Measurements from ENCODE around the gene DTYMK. TPM values are rescaled to one million over a fixed set of nuclear protein-coding genes. Genes with fewer than 3 reads are reported as not detected.

The DTYMK gene
- total RNA-seq, 1 donor from 2014 or later: 51.4 TPM

GRCh38 chr2:241706537-241706936, 19.9 kb upstream of the DTYMK start:
- TF ChIP-seq, protein P1, sequence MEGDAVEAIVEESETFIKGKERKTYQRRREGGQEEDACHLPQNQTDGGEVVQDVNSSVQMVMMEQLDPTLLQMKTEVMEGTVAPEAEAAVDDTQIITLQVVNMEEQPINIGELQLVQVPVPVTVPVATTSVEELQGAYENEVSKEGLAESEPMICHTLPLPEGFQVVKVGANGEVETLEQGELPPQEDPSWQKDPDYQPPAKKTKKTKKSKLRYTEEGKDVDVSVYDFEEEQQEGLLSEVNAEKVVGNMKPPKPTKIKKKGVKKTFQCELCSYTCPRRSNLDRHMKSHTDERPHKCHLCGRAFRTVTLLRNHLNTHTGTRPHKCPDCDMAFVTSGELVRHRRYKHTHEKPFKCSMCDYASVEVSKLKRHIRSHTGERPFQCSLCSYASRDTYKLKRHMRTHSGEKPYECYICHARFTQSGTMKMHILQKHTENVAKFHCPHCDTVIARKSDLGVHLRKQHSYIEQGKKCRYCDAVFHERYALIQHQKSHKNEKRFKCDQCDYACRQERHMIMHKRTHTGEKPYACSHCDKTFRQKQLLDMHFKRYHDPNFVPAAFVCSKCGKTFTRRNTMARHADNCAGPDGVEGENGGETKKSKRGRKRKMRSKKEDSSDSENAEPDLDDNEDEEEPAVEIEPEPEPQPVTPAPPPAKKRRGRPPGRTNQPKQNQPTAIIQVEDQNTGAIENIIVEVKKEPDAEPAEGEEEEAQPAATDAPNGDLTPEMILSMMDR (IDR thresholded peaks at IDR 0.05; ENCODE audit: unreplicated experiment): no peak
- Mint-ChIP-seq H3K4me1 (ENCODE audit: low read depth) (peaks cover 6% of the 10 kb centered on the region), H3K27ac (no peak overlapping the region), H3K36me3 (ENCODE audit: insufficient read depth) (peaks cover 38% of the 10 kb centered on the region), H3K9me3 (ENCODE audit: low read depth) (peaks cover 6% of the 10 kb centered on the region), H3K4me3 (ENCODE audit: low read depth) (no peak overlapping the region), H3K27me3 (no peaks in the 10 kb centered on the region)
- no peak for DNase-seq (ENCODE audit: low spot score, unreplicated experiment)

DNA sequence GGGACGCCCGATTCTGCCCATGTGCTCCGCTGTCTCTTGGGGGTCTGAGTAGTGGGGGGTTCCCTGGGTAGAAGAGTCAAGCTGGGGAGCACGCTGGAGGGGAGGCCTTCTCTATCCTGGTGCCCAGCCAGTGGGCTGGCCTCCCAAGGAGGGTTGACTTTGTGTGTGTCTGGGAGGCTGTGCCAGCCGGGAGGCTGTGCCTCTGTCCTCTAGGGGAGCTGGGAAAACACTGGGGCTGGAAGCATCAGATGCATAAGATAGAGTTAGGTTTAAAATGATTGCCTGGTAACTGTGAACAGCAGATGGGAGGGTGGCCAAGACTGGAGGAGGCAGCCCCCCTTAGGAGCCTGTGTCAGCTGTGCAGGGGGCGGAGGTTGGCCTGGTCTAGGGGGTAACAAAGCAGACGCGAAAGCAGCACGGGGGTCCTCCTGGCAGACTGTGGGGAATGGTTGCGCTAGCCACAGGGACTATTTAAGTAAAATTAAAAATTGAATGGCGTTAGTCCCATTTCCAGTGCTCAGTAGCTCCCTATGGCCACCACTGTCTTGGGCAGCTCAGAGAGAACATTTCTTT, 16.5 kb upstream of the DTYMK start:
- TF ChIP-seq, protein P1 (IDR thresholded peaks at IDR 0.05; ENCODE audit: unreplicated experiment): no peak
- H3K9me3 Mint-ChIP-seq (ENCODE audit: low read depth): peaks cover 6% of the 10 kb centered on the region
- H3K4me1 Mint-ChIP-seq (ENCODE audit: low read depth): peaks cover 8% of the 10 kb centered on the region
- H3K36me3 Mint-ChIP-seq (ENCODE audit: insufficient read depth): peaks cover 25% of the 10 kb centered on the region
- H3K4me3 Mint-ChIP-seq (ENCODE audit: low read depth): peak overlapping the region; percentile 81
- DNase-seq (ENCODE audit: low spot score, unreplicated experiment): no peak
- H3K27ac Mint-ChIP-seq: peak overlapping the region; percentile 92
- H3K27me3 Mint-ChIP-seq: no peaks in the 10 kb centered on the region

- Mint-ChIP-seq H3K4me3 (ENCODE audit: low read depth) (peak overlapping the region; percentile 81), H3K36me3 (ENCODE audit: insufficient read depth) (peaks cover 23% of the 10 kb centered on the region), H3K27me3 (no peaks in the 10 kb centered on the region), H3K27ac (peak overlapping the region; percentile 92), H3K4me1 (ENCODE audit: low read depth) (peaks cover 8% of the 10 kb centered on the region), H3K9me3 (ENCODE audit: low read depth) (peaks cover 6% of the 10 kb centered on the region)
- peak; percentile 85 for DNase-seq (ENCODE audit: low spot score, unreplicated experiment)
- TF ChIP-seq, protein P1 (IDR thresholded peaks at IDR 0.05; ENCODE audit: unreplicated experiment): peak; percentile 74
These were observed 15.8 kb upstream of the DTYMK start for GRCh38 chr2:241702155-241703031.

DNA sequence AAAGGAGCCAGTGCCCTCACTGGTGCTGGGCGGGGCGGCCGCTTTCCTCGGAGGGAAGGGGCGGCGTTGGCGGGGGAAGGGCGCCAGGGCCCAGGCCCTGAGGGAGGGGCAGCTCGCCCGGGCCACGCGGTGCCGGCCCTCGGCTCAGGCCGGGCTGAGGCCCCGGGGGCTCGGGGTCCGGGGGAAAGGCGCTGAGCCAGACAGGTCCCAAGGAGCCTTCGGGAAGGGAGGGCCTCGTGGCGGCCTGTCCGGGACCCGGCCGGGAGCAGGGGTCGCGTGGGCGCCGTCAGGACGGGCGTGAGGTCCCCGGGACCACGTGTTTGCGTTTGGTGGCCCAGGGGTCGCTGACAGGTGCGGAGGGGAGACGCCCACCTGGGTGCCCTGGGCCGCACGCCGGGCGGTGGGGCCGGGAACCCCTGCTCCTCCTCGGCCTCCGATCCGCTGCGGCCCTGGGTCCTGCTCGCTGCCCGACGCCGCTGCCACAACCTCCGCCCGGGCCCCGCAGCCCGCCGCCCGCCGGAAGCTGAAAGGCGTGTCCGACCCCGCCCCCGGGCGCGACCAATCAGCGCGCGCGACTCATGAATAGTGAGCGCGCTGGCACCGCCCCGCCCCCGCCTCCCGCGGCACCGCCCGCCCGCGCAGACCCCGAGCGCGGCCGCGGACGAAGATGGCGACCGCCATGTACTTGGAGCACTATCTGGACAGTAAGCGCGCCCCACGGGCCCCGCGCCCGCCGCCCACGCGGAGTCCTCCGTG, 15.0 kb upstream of the DTYMK start, which contains the start of gene ING5:
Gene ING5, plus strand, starts transcription at position 641 of the 756 bp plus-strand sequence. Its CDS starts 27 bp downstream, at position 668.
- Mint-ChIP-seq H3K9me3 (ENCODE audit: low read depth) (peaks cover 6% of the 10 kb centered on the region), H3K4me1 (ENCODE audit: low read depth) (peaks cover 8% of the 10 kb centered on the region), H3K27ac (peak within 1 kb of the TSS; percentile 97), H3K27me3 (no peaks in the 10 kb centered on the region), H3K4me3 (ENCODE audit: low read depth) (peak within 1 kb of the TSS; percentile 81), H3K36me3 (ENCODE audit: insufficient read depth) (peaks cover 16% of the 10 kb centered on the region)
- TF ChIP-seq, protein P1 (IDR thresholded peaks at IDR 0.05; ENCODE audit: unreplicated experiment): peak; percentile 12
- DNase-seq (ENCODE audit: low spot score, unreplicated experiment): peak; percentile 95

- Mint-ChIP-seq H3K4me1 (ENCODE audit: low read depth) (peaks cover 8% of the 10 kb centered on the region), H3K27ac (peak overlapping the region; percentile 97), H3K27me3 (no peaks in the 10 kb centered on the region), H3K4me3 (ENCODE audit: low read depth) (peak overlapping the region; percentile 80), H3K9me3 (ENCODE audit: low read depth) (peaks cover 5% of the 10 kb centered on the region), H3K36me3 (ENCODE audit: insufficient read depth) (peaks cover 14% of the 10 kb centered on the region)
- no peak for DNase-seq (ENCODE audit: low spot score, unreplicated experiment)
- TF ChIP-seq, protein P1 (IDR thresholded peaks at IDR 0.05; ENCODE audit: unreplicated experiment): peak; percentile 47
These were observed 14.5 kb upstream of the DTYMK start for GRCh38 chr2:241701149-241701398.

All from progenitor cell of endocrine pancreas (in vitro differentiated cells).